GM19351 (cell line): Measurements from ENCODE around the gene UBE2L3.
"Not testable (repeated sequence)": the region's sequence is repeated elsewhere in the genome, so short reads cannot be mapped to it uniquely, and the experiment has no call there.

Experiments used
- ATAC-seq: cut with Tn5 transposase; IDR thresholded peaks from one replicate; pipeline ENCODE4 v1.9.1; 2021; ENCODE audit warnings: mild to moderate bottlenecking, moderate library complexity; ENCODE audit not compliant: unreplicated experiment

Gene UBE2L3

GRCh38 chr22:21599053-21599893 lies 31.8 kb downstream of the UBE2L3 start:
- ATAC-seq = no peak

DNA sequence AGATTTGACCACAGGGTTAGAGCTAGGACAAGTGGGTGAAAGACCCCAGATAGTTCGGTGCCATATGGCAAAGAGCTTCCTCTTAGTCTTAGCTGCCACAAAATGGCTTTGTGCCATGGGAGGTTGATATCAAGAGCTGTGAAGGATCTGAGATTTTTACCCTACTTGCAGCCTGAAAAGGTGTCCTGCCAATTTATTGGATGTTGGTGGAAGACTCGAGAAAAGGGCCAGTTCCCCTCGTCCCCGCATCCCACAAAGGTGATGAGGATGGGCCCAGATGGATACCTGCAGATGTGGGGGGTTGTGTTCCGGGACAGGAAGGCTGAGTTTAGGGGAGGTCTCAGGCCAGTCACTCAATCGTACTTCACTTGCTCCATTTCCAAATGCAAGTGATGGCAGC lies 35.1 kb downstream of the UBE2L3 start:
- no peak for ATAC-seq

- no peak for ATAC-seq
Measured at GRCh38 chr22:21603973-21604372, 36.5 kb downstream of the UBE2L3 start.

DNA sequence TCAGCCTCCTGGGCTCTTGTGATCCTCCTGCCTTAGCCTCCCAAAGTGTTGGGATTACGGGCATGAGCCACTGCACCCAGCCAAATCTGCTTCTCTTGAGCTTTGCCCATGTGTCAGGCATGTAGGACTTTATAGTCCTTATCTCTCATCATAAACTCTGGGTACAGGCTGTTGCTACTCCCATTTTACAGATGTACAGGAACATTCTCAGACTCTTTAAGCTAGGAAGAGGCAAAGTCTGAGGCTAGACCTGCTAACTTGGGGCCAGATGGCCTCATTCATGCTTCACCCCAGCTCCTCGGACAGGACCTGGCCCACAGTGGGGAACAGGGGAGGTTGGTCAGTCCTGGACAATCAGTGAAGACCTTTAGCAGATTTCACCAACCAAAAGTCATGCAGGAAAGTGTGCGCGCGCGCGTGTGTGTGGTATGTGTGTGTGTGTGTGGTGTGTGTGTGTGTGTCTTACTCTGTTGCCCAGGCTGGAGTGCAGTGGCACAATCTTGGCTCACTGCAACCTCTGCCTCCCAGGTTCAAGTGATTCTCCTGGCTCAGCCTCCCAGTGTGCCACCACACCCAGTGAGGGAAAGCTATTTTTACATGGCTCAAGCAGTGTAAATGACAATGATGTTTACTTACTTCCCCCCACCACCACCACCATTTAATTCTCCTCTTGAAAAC lies 38.5 kb downstream of the UBE2L3 start:
- ATAC-seq = no peak

DNA sequence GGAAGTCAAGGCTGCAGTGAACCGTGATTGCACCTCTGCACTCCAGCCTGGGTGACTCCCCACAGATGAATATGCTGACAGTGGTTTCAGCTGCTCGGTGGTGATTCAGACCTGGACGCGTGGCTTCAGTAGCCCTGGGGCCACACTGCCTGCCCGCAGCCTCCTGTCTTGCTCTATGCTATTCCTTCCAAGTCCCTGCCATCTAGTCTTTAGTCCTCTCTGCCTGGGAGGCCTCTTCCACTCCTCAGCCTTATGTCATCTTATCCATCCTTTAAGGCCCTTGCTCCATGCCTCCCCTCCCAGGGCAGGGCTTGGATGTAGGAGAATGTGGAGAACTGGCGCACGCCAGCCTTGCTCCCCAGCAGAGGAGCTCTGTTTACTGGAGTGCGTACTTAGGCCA lies 39.3 kb downstream of the UBE2L3 start:
- ATAC-seq = no peak

- not testable (repeated sequence) for ATAC-seq
Measured at GRCh38 chr22:21609556-21610157, 42.1 kb downstream of the UBE2L3 start.

DNA sequence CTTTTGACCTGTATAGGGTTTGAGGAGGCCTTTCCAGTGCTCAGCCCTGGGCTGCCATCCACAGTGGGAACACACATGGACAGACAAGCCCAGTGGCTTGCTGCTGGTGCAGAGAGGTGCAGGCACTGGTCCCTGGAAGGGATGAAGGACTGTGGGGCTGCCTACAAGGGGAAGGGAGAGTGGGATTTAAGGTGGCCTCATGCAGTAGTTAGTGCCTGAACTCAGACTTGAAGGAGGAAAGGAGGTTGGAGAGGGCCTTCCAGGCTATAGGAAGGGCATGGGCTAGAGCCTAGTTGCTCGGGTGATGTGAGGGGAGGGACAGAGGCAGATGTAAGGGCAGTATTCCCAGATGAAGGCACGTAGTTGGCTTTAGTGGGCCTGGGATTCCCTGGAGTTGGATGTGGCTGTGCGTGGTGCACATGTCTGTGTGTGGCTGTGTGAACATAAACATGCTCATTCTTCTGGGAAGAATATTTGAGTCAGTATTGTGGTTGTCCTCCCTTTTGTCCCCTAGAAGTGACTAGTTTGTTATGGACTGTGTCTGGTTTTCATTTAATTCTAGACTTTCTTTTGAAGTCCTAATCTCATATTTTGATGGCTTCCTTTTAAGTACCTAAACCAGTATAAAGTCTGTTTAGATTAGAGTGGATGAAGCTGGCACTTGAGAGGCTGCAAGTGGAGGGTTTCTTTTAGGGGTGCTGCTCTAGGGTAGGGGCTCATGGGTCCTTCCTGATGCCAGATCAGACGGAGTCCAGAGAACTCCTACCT lies 43.9 kb downstream of the UBE2L3 start:
- no peak for ATAC-seq

DNA sequence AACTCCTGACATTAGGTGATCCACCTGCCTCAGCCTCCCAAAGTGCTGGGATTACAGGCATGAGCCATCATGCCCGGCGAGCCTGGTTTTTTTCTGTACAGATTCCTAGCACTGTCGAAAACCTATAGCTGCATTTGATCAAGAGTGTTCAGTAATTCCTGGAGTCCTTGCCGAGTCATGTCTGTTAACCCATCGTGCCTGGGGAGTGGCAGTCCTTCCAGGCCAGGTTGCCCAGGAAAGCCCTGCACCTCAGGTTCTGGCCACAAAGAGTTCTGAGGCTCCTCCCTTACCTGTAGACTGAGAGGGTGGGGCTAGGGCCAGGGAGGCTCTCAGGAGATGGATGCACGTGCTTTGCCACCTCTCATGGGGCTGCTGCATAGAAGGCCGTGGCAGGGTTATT lies 45.3 kb downstream of the UBE2L3 start:
- ATAC-seq = no peak

GRCh38 chr22:21613553-21614233 lies 46.2 kb downstream of the UBE2L3 start:
- ATAC-seq = no peak

DNA sequence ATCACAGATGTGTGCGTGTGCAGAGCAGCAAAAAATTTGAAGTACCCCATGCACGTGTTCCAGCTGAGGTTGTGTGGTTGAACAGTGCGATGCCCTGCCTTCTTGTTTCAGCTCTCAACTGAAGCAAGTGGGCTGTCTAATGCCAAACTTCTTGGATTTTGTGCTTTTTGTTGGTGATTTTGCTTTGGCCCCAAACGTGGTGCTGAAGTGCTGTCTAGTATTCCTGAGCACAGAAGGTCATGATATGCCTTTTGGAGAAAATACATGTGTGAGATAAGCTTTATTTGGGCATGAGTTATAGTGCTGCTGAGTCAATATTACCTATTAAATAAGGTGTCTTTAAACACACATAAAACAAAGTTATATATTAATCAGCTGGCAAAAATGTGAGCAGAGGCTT lies 48.2 kb downstream of the UBE2L3 start:
- ATAC-seq = no peak

DNA sequence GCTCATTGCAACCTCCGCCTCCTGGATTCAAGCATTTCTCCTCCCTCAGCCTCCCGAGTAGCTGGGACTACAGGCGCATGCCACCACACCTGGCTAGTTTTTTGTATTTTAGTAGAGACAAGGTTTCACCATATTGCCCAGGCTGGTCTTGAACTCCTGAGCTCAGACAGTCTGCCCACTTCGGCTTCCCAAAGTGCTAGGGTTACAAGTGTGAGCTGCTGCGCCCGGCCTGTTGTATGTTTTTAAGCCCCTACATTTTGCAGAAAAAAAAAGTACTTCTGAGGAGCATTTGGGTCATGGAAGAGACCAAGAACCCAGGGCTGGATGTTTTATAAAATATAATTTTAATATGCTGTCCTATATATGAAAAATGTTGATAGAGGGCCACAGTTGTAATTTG lies 49.8 kb downstream of the UBE2L3 start:
- not testable (repeated sequence) for ATAC-seq

- no peak for ATAC-seq
Measured at GRCh38 chr22:21621025-21621424, 53.5 kb downstream of the UBE2L3 start.

- ATAC-seq = no peak
Measured at GRCh38 chr22:21622011-21622918, 54.8 kb downstream of the UBE2L3 start.

GRCh38 chr22:21622919-21623647 lies 55.6 kb downstream of the UBE2L3 start:
- ATAC-seq = no peak

GRCh38 chr22:21623648-21623970 lies 56.1 kb downstream of the UBE2L3 start:
- ATAC-seq = no peak

- no peak for ATAC-seq
Measured at GRCh38 chr22:21624120-21624879, 56.8 kb downstream of the UBE2L3 start.

GRCh38 chr22:21624880-21625791 lies 57.6 kb downstream of the UBE2L3 start:
- no peak for ATAC-seq
